ENCODE results near the gene CORT. TPM values are rescaled to one million over a fixed set of nuclear protein-coding genes. Genes with fewer than 3 reads are reported as not detected.

The CORT gene
- total and polyA plus RNA-seq, 2 of the 4 experiments (the other 2 are of a cell fraction): 0.10 TPM; not detected in 1

- no peak overlapping the region for H3K4ac ChIP-seq (ENCODE audit: low read depth, low read length)
- no peak overlapping the region for H3K4me2 ChIP-seq (ENCODE audit: low read depth, low read length)
- no peak overlapping the region for H3K27ac ChIP-seq (ENCODE audit: insufficient read depth, low read length)
- no CpG with 5 or more reads among the region's 4 CpGs for WGBS, 2 experiments (ENCODE audit: extremely low coverage in 2 of 2, insufficient read length in 1 of 2)
- peaks cover 36% of the 10 kb centered on the region for H4K20me1 ChIP-seq (ENCODE audit: insufficient read depth, low read length)
- H3K4me3 ChIP-seq (ENCODE audit: insufficient read depth, low read depth, low read length): no peak overlapping the region
- no TSS peak for BruUV-seq (replicated peaks)
- H2BK5ac ChIP-seq (ENCODE audit: low read depth, low read length, poor library complexity, severe bottlenecking): no peak overlapping the region
- no peak overlapping the region for H2AK5ac ChIP-seq (ENCODE audit: low read depth, low read length)
- no peak overlapping the region for H3K14ac ChIP-seq (replicated peaks; ENCODE audit: low read depth, low read length)
- no peak overlapping the region for H3K56ac ChIP-seq (ENCODE audit: extremely low read depth, insufficient read depth, low read length)
- no peak; the same call in 1 of the 2 replicates for ATAC-seq (ENCODE audit: low read depth)
- no peak overlapping the region for H2AK9ac ChIP-seq (replicated peaks; ENCODE audit: low read depth, low read length, poor library complexity)
- H2AFZ ChIP-seq (replicated peaks; ENCODE audit: low read length, poor library complexity): no peak overlapping the region
- no peaks in the 10 kb centered on the region for H3K36me3 ChIP-seq (ENCODE audit: control insufficient read depth, insufficient read depth, low read length)
- no peak for DNase-seq
- TF ChIP-seq, protein P1, sequence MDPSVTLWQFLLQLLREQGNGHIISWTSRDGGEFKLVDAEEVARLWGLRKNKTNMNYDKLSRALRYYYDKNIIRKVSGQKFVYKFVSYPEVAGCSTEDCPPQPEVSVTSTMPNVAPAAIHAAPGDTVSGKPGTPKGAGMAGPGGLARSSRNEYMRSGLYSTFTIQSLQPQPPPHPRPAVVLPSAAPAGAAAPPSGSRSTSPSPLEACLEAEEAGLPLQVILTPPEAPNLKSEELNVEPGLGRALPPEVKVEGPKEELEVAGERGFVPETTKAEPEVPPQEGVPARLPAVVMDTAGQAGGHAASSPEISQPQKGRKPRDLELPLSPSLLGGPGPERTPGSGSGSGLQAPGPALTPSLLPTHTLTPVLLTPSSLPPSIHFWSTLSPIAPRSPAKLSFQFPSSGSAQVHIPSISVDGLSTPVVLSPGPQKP (IDR thresholded peaks at IDR 0.05; ENCODE audit: borderline replicate concordance, low read depth, low read length): no peak
- TF ChIP-seq, protein P2, sequence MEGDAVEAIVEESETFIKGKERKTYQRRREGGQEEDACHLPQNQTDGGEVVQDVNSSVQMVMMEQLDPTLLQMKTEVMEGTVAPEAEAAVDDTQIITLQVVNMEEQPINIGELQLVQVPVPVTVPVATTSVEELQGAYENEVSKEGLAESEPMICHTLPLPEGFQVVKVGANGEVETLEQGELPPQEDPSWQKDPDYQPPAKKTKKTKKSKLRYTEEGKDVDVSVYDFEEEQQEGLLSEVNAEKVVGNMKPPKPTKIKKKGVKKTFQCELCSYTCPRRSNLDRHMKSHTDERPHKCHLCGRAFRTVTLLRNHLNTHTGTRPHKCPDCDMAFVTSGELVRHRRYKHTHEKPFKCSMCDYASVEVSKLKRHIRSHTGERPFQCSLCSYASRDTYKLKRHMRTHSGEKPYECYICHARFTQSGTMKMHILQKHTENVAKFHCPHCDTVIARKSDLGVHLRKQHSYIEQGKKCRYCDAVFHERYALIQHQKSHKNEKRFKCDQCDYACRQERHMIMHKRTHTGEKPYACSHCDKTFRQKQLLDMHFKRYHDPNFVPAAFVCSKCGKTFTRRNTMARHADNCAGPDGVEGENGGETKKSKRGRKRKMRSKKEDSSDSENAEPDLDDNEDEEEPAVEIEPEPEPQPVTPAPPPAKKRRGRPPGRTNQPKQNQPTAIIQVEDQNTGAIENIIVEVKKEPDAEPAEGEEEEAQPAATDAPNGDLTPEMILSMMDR (conservative IDR thresholded peaks at IDR 0.05; ENCODE audit: low read depth, low read length): no peak
- no peak for TF ChIP-seq RCOR1 (IDR thresholded peaks at IDR 0.05; ENCODE audit: insufficient replicate concordance, low read length)
- TF ChIP-seq FOS (IDR thresholded peaks at IDR 0.05; ENCODE audit: low read depth, low read length): no peak
- no peak for TF ChIP-seq MAFK (IDR thresholded peaks at IDR 0.05; ENCODE audit: low read depth, low read length)
- TF ChIP-seq SMC3 (IDR thresholded peaks at IDR 0.05; ENCODE audit: low read depth, low read length): no peak
- TF ChIP-seq NFE2L2 (IDR thresholded peaks at IDR 0.05; ENCODE audit: low read depth, low read length): no peak
- H2BK120ac ChIP-seq (ENCODE audit: low read depth, low read length): no peak overlapping the region
- intact Hi-C loops (cut with micrococcal nuclease): no loop called here
- in situ Hi-C loops (cut with MboI; ENCODE audit: low sequenced_read_pairs): loop anchor here (5.0 kb wide), 1 partner anchor 112 kb away; no protein-coding TSS in a partner anchor
- CTCF ChIA-PET: no interaction called here
- H3K27me3 ChIP-seq (ENCODE audit: control insufficient read depth, insufficient read depth, low read length): no peaks in the 10 kb centered on the region
- H3K9me1 ChIP-seq (ENCODE audit: insufficient read depth, low read length): peaks cover 8% of the 10 kb centered on the region
- H4K91ac ChIP-seq (ENCODE audit: insufficient read depth, low read depth, low read length): no peak overlapping the region
- H3K18ac ChIP-seq (ENCODE audit: low read depth, low read length): no peak overlapping the region
- no peak overlapping the region for H2BK15ac ChIP-seq (ENCODE audit: low read depth, low read length)
- no peak overlapping the region for H4K5ac ChIP-seq (ENCODE audit: low read depth, low read length)
- POLR2A ChIA-PET (ENCODE audit: unreplicated experiment): interaction anchor here (0.5 kb wide), 1 partner anchor 13 kb away, joined by 3 read pairs; no protein-coding TSS in a partner anchor
- H3K9ac ChIP-seq (ENCODE audit: low read depth, low read length): no peak overlapping the region
- H3K79me1 ChIP-seq (ENCODE audit: low read depth in 1 of 2, low read length in 2 of 2): peaks cover 26 to 62% of the 10 kb centered on the region in 2 experiments
- no peaks in the 10 kb centered on the region; the same call in 1 of the 2 replicates for H3K4me1 ChIP-seq (ENCODE audit: control insufficient read depth, insufficient read depth, low read length)
- 0 out of 2 replicates have a peak overlapping the region, but pooled peaks have one; percentile 39 for H3K23ac ChIP-seq (ENCODE audit: low read depth, low read length)
- dilution Hi-C loops (cut with HindIII; ENCODE audit: low sequenced_read_pairs, unreplicated experiment): no loop called here
- H4K8ac ChIP-seq (ENCODE audit: low read depth in 2 of 2, low read length in 2 of 2): no peak overlapping the region
- no peak overlapping the region for H2BK20ac ChIP-seq (ENCODE audit: low read depth, low read length)
- no peaks in the 10 kb centered on the region for H3K9me3 ChIP-seq (ENCODE audit: control insufficient read depth, insufficient read depth, low read length)
Observed at GRCh38 chr1:10489291-10490055, 39.6 kb downstream of the CORT start.
